DOHH2 (cell line): ENCODE results near the gene PACSIN1.

ENCODE experiments used
- H3F3A ChIP-seq: fragments of 200-600 bp; sonication (generic), shearing (Covaris generic); 2 replicates; pipeline ENCODE4 v1.6.0; 2016; ENCODE audit warnings: antibody characterized with exemption, mild to moderate bottlenecking; ENCODE audit not compliant: control insufficient read depth, insufficient read depth
- H3K27ac ChIP-seq: fragments of 200-600 bp; sonication (generic); 2 replicates; pipeline ENCODE4 v1.5.1; 2014; ENCODE audit warnings: low read depth, mild to moderate bottlenecking, low read length, moderate library complexity
- H3K27me3 ChIP-seq: fragments of 200-600 bp; sonication (generic); 2 replicates; pipeline ENCODE4 v1.6.1; 2014; ENCODE audit warnings: mild to moderate bottlenecking, low read length, mixed read lengths; ENCODE audit not compliant: control insufficient read depth
- H3K36me3 ChIP-seq: fragments of 200-600 bp; sonication (generic); 2 replicates; pipeline ENCODE4 v1.6.1; 2014; ENCODE audit warnings: mild to moderate bottlenecking, low read length, moderate library complexity, mixed read lengths; ENCODE audit not compliant: control insufficient read depth
- H3K4me1 ChIP-seq: fragments of 200-600 bp; sonication (generic); 2 replicates; pipeline ENCODE4 v1.6.1; 2014; ENCODE audit warnings: mild to moderate bottlenecking, low read length, mixed read lengths; ENCODE audit not compliant: control insufficient read depth
- H3K4me2 ChIP-seq: fragments of 200-600 bp; sonication (generic); 2 replicates; pipeline ENCODE4 v1.6.0; 2014; ENCODE audit warnings: mild to moderate bottlenecking, low read length, moderate library complexity
- H3K4me3 ChIP-seq: fragments of 200-600 bp; sonication (generic); 2 replicates; pipeline ENCODE4 v1.5.1; 2014; ENCODE audit warnings: mild to moderate bottlenecking, low read length, mixed read lengths
- H3K79me2 ChIP-seq: fragments of 200-600 bp; sonication (generic); 2 replicates; pipeline ENCODE4 v1.6.1; 2014; ENCODE audit warnings: mild to moderate bottlenecking, low read length, mixed read lengths; ENCODE audit not compliant: control insufficient read depth
- H3K9me2 ChIP-seq: fragments of 200-600 bp; sonication (generic); replicated peaks from 2 replicates; pipeline ENCODE4 v1.6.1; 2014; ENCODE audit warnings: mild to moderate bottlenecking, low read length, mixed read lengths; ENCODE audit not compliant: control insufficient read depth
- H3K9me3 ChIP-seq: fragments of 200-600 bp; sonication (generic); 2 replicates; pipeline ENCODE4 v1.6.1; 2014; ENCODE audit warnings: antibody characterized with exemption, low read length, mixed read lengths; ENCODE audit not compliant: control insufficient read depth, insufficient read depth
- H4K20me1 ChIP-seq: fragments of 200-600 bp; sonication (generic); 2 replicates; pipeline ENCODE4 v1.6.0; 2014; ENCODE audit warnings: low read depth, mild to moderate bottlenecking, antibody characterized with exemption, low read length, moderate library complexity; ENCODE audit not compliant: control insufficient read depth, insufficient read depth
- CTCF ChIP-seq: fragments of 200-600 bp; sonication (generic); IDR thresholded peaks from one replicate; pipeline ENCODE4 v1.5.1; 2014; ENCODE audit warnings: antibody characterized with exemption, mild to moderate bottlenecking, low read depth, low read length; ENCODE audit not compliant: poor library complexity, severe bottlenecking
- EZH2phosphoT487 ChIP-seq: fragments of 200-600 bp; sonication (generic); IDR thresholded peaks from 2 replicates; pipeline ENCODE4 v1.6.1; 2017; ENCODE audit warnings: borderline replicate concordance, mild to moderate bottlenecking, antibody characterized with exemption, low read length, moderate library complexity, mixed read lengths

Gene PACSIN1

DNA sequence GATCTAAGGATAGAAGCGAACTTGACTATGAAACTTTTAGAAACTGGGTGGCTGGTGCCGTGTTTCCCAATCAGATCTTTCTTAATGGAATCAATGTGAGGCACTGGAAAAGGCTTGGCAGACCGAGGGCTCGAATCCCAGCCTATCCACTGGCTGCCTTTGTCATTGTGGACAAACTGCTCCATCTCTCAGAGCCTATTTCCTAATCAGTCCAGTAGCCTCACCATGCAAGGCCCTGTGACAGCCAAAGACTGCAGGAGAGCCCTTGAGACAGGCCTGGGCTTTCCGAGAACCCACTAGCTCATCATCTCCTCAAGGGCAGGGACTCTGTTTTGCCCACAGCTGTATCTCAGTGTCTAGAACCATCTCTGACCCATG is 46.9 kb downstream of the PACSIN1 start:
- no peaks in the 10 kb centered on the region for H3K9me2 ChIP-seq
- peaks cover 4% of the 10 kb centered on the region; the same call in 1 of the 2 replicates for H4K20me1 ChIP-seq
- no peaks in the 10 kb centered on the region for H3K36me3 ChIP-seq
- no peaks in the 10 kb centered on the region for H3F3A ChIP-seq
- TF ChIP-seq EZH2phosphoT487 = no peak
- TF ChIP-seq CTCF = no peak
- no peak overlapping the region for H3K4me2 ChIP-seq
- no peaks in the 10 kb centered on the region for H3K27me3 ChIP-seq
- H3K79me2 ChIP-seq = no peaks in the 10 kb centered on the region
- no peaks in the 10 kb centered on the region for H3K4me1 ChIP-seq
- 0 out of 2 replicates have a peak, but pooled peaks cover 7% of the 10 kb centered on the region for H3K9me3 ChIP-seq
- no peak overlapping the region for H3K27ac ChIP-seq
- no peak overlapping the region for H3K4me3 ChIP-seq

DNA sequence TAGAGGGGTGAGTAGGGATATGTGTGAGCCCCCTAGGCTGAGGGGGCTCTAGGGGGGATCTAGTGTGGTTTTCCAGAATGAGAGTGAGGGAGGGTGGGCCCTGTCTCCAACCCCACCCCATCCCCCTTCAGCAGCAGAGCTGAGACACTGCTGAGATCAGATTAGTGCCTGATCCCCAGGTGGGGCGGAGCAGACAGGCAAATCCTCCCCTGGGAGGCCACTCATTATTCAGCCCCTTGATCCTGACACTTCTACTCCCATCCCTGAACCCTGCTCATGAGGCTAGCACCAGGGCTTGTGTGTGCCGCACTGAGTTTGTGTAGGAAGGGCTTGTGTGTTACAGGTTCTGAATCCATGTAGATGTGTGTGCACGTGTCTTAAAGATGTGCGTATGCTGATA is 47.8 kb downstream of the PACSIN1 start:
- peaks cover 4% of the 10 kb centered on the region; the same call in 1 of the 2 replicates for H4K20me1 ChIP-seq
- no peaks in the 10 kb centered on the region for H3K27me3 ChIP-seq
- no peaks in the 10 kb centered on the region for H3F3A ChIP-seq
- no peaks in the 10 kb centered on the region for H3K36me3 ChIP-seq
- H3K4me3 ChIP-seq = no peak overlapping the region
- no peak overlapping the region for H3K4me2 ChIP-seq
- no peaks in the 10 kb centered on the region for H3K4me1 ChIP-seq
- H3K9me3 ChIP-seq = 0 out of 2 replicates have a peak, but pooled peaks cover 7% of the 10 kb centered on the region
- H3K9me2 ChIP-seq = no peaks in the 10 kb centered on the region
- H3K27ac ChIP-seq = no peak overlapping the region
- H3K79me2 ChIP-seq = no peaks in the 10 kb centered on the region
- TF ChIP-seq EZH2phosphoT487 = no peak

- Histone ChIP-seq H3K36me3 (no peaks in the 10 kb centered on the region), H3F3A (no peaks in the 10 kb centered on the region), H3K4me3 (no peak overlapping the region), H4K20me1 (peaks cover 4% of the 10 kb centered on the region; the same call in 1 of the 2 replicates), H3K27me3 (no peaks in the 10 kb centered on the region), H3K9me3 (0 out of 2 replicates have a peak, but pooled peaks cover 3% of the 10 kb centered on the region), H3K4me1 (no peaks in the 10 kb centered on the region), H3K27ac (no peak overlapping the region), H3K4me2 (no peak overlapping the region), H3K9me2 (no peaks in the 10 kb centered on the region), H3K79me2 (no peaks in the 10 kb centered on the region)
- TF ChIP-seq EZH2phosphoT487 (no peak), CTCF (no peak)
These were observed 48.2 kb downstream of the PACSIN1 start for GRCh38 chr6:34514112-34514511.

DNA sequence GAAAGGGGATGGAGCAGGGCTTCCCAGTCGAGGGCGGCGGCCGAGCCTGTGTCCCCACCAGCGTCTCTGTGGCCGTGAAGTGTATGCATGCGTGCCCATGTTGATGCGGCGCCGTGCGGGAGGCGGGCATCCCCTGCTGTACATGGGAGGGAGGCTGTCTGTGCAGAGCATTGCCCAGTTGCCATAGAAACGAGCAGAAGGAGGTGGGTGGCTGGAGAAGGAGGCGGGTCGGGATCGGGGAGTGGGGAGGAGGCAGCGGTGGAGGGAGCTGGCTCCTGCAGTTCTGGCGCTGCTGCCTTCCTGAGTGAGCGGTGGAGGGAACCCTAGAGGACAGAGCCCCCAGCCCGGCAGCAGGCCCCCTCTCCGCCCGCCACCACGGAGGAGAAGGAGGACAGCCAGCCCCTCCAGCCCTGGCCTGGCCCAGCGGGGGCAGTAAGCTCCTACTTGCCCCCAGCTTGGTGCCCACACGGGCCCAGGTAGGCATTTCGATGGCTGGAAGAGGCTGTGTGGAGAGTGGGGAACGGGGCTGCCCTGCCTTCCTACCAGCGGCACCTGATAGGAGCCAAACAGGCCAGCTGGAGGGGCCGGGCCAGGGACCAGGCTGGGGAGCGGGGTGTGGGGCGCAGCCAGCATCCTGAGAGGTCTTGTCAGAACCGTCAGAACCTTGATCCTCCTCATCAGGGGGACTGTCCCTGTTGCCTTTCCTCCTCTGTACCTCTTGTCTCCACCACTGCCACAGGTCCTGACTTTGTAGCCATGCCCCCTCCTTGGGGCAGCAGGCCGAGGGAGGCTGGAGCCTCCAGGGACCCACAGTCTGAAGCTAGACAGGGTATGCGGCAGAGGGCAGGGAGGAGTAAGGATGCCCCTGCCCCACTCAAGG is 49.0 kb downstream of the PACSIN1 start:
- Histone ChIP-seq H3K4me3 (no peak overlapping the region), H3K27ac (no peak overlapping the region), H3F3A (no peaks in the 10 kb centered on the region), H4K20me1 (peaks cover 4% of the 10 kb centered on the region; the same call in 1 of the 2 replicates), H3K4me1 (no peaks in the 10 kb centered on the region), H3K9me2 (no peaks in the 10 kb centered on the region), H3K36me3 (no peaks in the 10 kb centered on the region), H3K9me3 (no peaks in the 10 kb centered on the region), H3K27me3 (no peaks in the 10 kb centered on the region), H3K79me2 (no peaks in the 10 kb centered on the region), H3K4me2 (no peak overlapping the region)
- TF ChIP-seq EZH2phosphoT487 (no peak), CTCF (no peak)
